ENCODE results near the gene MBNL2.

Gene MBNL2

DNA sequence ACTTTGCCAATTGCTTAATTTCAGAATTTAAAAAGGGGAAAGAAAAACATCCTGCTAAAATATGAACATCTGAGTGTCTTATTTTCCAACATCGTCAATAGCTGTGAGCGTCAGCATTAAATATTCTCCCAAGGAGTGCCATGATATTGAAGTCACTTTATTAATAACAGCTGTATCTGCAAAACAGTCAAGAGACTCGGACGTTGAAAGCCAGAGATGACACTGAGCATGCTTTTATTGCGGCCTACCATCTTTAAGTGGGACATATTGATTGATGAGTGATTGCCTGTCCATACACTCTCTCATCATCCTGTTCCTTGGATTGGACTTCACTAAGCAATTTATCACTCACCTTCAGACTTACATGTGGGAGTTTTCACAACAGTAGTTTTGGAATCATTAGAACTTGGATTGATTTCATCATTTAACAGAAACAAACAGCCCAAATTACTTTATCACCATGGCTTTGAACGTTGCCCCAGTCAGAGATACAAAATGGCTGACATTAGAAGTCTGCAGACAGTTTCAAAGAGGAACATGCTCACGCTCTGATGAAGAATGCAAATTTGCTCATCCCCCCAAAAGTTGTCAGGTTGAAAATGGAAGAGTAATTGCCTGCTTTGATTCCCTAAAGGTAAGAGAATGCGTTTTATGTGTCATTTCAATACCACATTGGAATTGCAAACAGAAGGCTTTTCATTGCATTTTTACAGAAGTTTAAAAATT, 53.8 kb downstream of the MBNL2 start:
- no peak for DNase-seq

DNA sequence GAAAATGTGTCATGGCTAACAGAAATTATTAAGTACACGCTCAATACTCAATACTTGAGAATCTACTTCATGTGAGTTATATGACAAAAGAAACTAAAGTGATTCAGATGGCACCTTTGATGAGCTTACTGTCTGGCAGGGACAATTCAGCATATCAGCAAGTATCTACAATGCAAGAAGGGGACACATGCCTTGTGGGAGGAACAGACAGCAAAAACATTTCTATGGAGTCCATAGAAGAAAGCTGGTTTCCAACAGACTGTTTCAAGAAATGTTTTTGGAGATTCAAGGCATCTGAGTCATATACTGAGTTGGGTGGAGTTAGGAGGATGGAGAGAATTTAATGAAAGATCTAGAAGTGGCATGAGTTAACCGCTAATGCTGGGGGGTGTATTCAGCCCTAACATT, 54.7 kb downstream of the MBNL2 start:
- DNase-seq: no peak

DNA sequence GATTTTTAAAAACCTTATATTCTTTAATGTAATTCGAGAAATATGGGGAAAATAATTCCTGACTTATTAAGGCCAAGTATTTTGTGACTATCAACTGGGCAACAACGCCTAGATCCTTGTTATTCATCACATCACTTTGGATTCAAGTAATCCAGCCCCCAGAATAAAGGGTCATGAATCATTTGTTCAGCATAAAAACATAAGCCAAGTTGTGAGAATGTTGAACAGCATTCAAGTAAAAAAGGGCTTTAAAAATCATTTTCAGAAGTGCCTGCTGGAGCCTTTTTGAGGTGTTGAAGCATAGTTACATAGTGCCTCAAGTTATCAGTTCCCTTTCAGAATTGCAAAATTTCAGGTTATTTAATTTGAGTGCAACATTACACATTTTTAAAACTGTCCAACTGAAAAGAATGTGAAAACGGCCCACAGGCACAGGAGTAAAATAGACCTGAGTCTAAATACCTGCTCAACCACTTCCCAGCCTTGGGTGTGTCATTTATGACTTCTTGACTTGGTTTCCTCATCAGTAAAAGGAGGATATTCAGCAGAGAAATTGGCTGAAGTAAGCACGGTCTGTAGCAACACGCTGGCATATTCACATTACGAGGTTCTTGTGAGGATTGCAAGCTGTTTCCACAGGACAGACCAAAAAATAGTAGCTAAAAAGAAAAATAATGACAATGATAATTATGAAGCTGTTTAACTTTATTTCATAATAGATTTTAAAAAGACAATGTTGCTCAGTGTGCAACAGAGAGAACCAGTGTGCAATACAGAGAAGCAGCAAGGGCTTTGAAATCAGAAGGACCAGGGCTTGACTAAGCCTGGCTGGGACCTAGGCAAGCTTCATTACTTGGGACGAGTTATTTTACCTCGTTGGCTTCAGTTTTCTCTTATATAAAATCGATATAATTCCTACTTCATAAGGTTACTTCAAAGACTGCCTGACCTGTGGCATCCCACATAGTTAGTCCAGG, 56.6 kb downstream of the MBNL2 start:
- DNase-seq: no peak

DNA sequence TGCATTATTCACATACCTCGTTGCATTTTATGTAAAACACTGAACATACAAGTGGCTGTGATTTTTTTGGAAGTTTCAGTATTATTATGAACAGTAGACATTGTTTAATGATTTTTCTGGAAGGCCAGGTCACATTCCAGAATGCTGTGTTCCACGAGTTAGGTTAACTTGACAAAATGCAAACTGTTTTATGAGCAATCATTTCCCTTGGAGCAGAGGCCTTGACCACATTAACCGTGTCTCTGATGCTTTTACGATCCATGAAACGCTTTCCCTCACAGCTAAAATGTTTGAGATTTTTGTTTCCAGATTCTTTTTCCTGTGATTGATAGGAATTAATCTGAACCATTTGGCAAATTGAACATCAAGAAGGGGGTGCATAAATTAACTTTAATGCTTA, 57.8 kb downstream of the MBNL2 start:
- DNase-seq: no peak

DNA sequence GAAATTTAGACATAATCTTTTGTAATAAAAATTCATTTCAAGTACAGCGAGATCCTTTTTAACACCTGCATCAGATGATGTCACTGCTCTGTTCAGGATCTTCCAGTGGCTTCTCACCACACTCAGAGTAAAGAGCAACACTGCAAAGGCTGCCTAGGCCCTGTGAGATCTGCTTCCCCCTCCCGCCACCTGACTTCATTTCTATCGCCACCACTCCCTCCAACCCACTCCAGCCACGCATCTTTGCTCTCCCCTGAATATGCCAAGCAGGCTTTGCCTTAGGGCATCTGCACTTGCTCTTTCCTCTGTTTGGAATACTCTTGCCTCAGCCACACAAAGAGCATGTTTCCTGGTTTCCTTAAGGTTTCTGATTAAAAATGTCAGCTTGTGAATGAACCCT, 58.3 kb downstream of the MBNL2 start:
- DNase-seq: peak in 1 of 3 experiments; percentile 68

DNA sequence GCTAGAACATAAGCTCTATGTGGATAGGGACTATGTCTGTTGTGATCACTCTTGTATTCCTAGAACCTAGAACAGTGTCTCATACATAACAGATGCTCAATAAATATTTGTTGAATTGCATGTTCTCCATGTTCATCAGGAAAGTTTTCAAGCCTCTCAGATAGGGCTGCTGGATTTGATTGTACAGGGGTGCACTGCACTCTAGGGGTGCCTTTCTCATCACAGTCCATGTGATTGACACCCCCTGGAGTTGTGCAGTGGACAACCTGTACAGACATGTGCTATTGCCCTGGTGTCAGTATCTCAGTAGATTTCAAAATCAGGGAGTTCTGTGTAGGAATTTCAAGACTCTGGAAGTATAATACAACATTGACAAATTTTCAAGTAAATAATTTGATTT, 58.9 kb downstream of the MBNL2 start:
- no peak for DNase-seq

DNA sequence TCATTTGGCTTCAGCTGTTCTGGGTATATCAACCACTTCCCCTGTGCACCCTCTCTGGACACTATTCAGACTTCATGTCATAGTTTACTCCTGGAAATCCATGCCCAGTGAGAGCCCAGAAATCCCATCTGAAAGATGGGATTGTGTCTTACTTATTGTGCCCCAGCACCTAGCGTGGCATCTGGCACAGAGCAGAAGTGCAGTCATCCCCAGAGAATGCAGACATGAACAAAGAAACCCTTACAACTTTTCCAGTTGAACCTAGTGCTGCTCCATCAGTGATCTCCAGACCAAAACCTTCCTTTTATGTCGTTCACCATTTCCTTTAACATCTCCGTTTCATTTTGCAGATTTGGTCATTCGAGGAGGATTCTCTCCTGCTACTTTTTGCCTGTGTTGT, 60.6 kb downstream of the MBNL2 start:
- no peak for DNase-seq

DNA sequence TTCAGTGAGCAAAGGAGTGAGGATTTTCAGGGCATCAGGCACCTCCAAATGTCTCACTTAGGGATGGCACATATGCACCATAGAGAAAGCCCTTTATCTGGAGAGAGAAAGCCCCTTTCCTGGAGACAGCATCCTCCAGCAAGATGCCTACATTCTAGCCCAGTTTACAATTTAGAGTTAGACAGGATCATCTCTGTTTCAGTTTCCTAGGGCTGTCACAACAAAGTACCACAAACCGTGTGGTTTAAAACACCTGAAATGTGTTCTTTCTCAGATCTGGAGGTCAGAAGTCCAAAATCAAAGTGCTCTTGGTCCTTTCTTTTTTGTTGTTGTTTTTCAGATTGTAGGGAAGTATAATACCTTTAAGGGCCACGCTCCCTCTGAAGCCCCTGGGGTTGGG, 61.8 kb downstream of the MBNL2 start:
- DNase-seq: no peak

DNA sequence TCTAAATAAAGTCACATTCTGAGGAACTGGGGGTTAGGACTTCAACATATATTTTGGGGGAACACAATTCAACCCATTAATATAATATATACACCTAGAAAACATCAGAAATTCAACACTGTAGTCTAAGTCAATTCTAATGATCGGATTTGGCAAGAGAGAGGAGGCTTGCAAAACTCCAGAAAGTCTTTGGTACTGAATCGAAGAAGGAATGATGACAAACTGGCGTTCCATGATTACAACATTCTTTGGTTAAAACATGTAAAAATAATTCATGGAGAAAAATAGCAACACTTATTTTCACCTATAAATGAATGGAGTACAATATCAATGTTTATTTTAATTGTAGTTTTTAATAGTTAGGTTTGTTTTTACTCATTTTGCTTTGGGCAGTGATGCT, 62.4 kb downstream of the MBNL2 start:
- DNase-seq: no peak

DNA sequence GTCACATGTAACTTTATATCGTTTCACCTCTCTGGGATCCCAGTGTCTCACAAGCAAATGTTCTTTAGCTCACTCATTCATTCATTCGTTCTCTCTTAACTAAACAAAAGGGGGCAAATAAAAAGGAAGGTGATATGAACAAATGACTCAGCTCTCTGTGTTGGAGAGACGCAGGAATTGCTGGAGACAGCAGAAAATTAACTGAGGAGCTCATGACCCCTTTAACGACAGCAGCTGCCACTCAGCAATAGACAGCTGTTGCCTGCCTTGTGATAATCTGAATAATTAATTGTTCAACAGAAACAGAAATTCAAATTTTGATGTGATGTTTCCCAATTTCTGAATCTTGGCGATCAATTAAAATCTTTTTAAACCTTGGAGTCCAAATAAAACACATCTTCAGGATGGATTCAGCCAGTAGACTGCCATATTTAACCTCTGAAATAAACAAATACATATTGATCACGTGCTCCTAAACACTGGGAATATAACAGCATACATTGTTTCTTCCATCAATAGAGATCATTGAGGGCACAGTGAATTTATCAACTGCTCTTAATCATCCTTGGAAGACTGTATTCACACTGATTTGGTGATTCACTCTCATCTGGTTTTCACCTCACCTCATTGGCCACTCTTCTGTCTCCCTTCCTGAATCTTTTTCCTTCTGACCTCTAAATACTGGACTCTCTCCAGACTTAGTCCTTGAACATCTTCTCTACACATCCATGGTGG, 63.3 kb downstream of the MBNL2 start:
- no peak for DNase-seq

DNA sequence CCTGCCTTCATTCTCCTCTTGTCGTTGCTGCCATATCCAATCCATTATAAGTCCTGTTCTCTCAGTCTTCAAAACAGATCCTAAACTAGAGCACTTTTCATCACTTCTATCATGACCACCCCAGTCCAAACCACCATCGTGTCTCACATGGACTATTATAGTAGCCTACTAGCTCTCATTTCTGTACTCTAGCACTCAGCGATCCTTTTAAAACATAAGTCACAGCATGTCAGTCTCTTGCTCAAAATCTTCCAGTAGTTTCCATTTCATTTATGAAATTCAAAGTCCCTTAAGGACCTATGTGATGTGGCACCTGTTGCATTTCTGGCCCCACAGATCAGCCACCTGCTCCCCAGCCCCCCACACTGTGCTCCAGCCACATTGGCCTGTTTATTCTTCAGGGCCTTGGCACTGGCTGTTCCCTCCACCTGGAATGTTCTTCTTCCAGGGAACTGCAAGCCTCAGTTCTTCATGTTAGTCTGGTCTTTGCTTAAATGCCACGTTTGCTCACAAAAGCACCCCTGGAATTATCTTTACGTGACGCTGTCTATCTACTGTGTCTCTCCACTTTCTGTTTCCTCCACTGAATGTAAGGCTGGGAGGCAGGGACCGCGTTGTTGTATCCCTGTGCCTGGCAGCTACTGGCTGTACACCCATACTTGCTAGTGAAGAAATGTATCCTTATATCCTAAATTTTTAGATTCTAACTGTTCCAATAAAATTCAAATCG, 64.3 kb downstream of the MBNL2 start:
- DNase-seq: no peak

DNA sequence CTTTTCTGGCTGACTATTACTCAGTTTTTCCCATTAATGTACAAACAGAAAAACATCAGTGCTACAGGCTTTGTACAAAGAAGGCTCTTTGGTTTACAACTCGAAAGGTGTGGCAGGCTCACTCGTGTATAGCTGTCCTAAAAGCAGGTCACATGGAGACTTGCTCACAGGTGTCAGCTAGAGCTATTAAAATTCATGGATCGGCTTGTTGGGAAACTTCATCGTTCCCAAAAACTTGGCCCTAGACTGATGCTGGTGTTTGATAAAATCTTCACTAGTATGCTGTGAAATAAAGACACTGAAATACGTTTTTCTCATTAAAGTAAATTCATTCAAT, 64.9 kb downstream of the MBNL2 start:
- no peak for DNase-seq

DNA sequence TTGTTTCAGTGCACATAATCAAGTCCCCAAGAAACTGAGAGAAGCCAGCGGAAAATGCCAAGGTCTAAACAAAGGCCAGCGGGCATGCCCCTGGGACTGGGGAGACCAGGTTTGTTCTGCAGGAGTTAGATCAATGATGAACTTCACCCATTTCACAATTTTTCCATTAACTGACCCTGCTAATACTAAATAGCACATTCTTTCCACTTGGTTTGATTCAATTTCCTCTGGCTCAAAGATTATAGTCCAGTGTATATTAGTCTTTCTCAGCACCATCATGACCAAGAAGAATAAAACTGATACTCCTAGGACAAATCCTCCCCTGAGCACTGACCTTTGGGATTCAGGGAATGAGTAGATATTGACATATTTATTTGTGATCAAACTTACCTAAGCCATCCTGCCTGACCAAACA, 66.4 kb downstream of the MBNL2 start:
- DNase-seq: no peak

DNA sequence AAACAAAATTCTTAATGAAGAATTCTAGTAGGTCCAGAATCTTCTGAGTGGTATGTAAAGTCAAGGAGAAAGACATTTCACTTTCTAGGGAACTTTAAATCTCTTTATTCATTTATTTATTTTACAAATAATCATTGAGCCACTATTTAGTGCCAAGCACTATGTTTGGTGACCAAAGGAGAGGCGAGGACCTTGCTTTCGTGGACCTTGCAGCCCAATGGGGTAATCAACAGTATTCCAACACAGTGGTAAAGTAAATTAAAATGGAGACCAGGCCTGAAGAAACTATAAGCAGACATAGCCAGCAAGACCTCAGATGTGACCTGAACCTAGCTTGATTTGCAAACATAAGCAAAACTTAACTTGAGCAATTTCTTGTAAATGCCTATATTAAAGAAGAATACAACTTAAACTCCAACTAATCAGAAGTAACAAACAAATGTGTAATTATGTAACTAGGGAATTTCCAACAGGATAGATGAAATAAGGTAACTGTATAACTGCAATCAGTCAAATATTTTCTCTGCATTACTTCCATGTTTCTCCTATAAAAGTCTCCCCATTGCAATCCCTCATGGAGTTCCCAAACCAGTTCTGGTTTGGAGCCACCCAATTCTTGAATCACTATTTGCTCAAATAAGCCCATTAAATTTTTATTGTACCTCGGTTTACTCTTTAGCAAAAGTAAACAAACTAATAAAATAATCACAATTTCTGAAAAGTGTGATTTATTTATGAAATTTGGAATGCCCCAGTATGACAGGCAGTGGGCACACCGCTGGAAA, 67.6 kb downstream of the MBNL2 start:
- DNase-seq: no peak

DNA sequence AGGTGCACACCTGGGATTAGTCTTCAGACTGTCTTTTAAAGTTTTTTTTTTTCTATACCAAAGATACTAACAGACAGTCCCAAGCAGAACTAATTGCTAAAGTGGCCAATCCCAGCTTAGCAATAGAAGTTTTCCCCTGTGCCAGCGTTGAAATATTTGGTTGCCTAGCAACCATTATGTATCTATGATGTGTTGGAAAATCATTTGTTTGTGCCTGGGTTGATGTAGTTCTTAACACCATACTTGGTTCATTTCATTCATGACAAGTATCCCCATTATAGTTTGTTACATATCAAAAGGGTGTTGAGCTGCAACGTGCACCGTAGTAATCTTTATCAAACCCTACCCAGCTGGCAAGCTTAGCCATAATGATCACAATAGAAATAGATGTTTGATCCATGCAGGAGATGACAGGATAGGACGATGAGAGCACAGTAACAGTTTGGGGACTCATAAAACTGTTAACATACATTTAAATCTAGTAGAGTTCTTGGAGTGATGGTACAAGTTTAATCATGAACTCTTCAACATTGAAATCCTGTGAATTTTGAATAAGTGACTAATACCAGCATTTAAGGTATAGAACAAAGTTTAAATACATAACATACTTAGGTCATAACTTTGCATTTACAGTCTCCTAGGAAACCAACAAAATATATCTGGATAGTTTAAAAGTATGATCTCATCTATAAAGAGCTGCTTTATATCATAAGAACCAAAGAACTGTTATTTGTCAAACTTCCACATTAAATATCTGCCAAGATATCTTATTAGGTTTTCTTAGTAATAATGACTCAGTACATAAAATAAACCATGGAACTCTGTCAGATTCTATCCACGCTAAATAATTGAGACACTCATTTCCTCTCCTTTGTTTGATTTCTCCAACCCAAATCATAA, 73.4 kb downstream of the MBNL2 start:
- peak in 1 of 3 experiments; percentile 49 for DNase-seq

DNA sequence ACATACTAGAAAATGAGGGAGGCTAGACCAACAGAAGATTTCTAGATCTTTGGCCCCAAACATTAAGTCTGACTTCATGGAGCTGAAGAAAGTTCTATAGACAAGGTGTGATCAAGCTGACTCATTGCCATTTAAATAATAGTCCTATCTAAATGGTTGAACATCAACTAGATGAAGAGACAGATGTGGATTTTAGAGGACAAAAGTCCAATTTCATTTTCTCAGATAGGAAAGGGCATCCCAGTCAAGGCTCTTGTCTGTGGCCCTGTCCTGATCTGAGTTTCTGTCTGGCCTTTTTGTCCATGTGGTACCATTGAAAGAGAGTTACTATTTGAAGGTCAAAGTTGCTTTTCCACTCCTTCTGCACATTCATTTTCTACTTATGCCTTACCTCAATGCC, 74.6 kb downstream of the MBNL2 start:
- DNase-seq: no peak

DNA sequence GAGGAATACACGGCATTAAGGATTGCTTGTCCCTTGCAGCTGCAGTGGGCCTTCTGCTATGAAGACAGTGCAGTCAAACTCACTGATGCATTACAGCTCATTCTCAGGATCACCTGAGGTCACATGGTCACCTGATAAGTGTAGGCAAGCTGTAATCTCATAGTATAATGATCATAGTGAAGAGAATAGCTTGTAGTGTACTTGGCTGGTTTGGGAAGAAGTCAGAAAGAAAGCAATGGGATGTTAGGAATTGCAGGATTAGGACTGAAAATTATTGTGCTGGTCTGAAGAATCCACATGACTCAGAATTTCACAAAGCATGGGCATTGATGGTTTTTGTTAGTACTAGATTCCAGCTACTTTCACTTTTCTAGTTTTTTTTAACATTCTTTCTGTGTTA, 76.7 kb downstream of the MBNL2 start:
- peak in 2 of 3 experiments; percentile 31 to 61 for DNase-seq

DNA sequence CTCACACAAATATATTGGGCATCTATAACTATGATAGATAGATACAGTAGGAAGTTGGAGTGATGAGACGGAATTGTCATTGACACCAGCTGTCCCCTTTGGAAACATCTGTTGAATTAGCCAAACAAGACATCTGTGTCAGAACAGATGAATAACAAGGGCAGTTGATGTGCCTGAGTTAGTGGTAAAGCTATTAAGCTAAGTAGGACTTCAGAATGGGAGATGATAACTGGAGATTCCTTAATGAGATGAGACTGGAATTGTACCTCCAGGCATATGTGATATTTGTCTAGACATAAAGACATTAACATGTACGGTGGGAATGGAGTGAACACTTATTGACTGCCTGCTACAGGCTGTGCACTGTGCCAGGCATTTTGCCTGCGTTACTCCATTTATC, 78.7 kb downstream of the MBNL2 start:
- DNase-seq: no peak

DNA sequence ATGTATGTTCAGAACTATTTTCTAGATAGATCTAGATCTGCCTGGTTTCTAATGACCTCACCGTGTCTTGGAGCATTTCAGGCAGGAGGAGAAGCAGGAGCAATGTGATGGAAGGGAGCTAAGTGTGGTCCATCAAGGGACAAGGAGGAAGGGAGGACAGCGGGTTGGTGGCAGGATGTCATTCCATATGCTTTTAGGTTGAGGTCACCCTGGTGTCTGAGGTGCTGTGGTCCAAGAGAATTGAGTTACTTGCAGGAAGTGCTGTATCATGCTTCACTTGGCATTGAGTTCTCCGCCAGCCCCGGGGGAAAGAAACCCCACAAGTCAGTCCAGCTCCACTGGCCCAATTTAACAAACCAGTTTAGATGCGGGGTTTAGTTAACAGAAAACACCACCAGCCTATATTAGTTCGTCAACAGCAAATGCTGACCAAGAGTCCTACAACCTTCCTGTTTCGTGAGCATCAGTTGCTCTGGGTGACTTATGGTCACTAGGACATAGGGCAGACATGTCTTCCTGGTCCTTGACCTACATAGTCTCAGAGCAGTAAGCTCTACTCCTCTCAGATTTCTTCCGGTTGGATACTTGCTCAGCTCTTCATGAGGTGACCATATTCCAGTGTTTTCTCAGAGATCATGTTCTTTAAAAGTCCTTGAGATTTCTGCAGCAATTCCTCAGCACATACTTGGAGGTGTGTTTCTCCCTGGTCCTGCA, 79.4 kb downstream of the MBNL2 start:
- no peak for DNase-seq

DNA sequence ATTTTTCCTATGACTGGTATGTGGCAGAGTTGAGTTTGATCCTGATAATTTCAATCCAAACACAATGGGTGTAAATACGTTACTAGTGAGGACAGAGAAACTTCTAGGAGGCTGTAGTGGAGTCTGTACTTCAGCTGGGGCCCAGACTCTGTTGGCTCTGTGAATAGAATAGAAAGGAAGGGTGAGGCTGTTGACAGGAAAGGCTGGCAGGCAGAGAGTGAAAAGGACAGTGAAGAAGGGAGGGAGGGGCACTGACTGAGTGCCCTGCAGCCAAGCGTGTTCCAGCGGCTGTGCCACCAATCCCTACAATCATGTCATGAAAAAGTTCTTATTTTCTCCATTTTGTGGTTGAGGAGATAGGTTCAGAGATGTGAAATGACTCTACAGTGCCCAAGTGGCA, 80.5 kb downstream of the MBNL2 start:
- DNase-seq: no peak

Data from NCI-H1417 (cell line).